ENCODE data around the gene ETHE1.

Gene ETHE1

GRCh38 chr19:43463381-43464133, 63.4 kb downstream of the ETHE1 start:
- peak; percentile 94 to 96 for DNase-seq

- DNase-seq, result no peak
Measured at GRCh38 chr19:43462785-43463380, 64.1 kb downstream of the ETHE1 start.

GRCh38 chr19:43462383-43462782, 64.6 kb downstream of the ETHE1 start:
- DNase-seq, result no peak

GRCh38 chr19:43461303-43461702, 65.7 kb downstream of the ETHE1 start:
- no peak for DNase-seq

- no peak for DNase-seq
Measured at GRCh38 chr19:43460362-43461016, 66.5 kb downstream of the ETHE1 start.

- no peak for DNase-seq
Measured at GRCh38 chr19:43457809-43458208, 69.2 kb downstream of the ETHE1 start.
